Neutrophil (primary cell): ENCODE measurements around the gene RBM46.

Experiments used
- H3K27ac ChIP-seq: fragments of 200-600 bp; sonication (generic); 2 replicates; pipeline ENCODE4 v1.5.1; 2016; ENCODE audit warnings: mild to moderate bottlenecking, moderate library complexity
- H3K27me3 ChIP-seq: fragments of 200-600 bp; sonication (generic); 2 replicates; pipeline ENCODE4 v1.6.0; 2016; ENCODE audit warnings: mild to moderate bottlenecking
- H3K36me3 ChIP-seq: fragments of 200-600 bp; sonication (generic); 2 replicates; pipeline ENCODE4 v1.5.1; 2017
- H3K4me1 ChIP-seq, 2 experiments: fragments of 200-600 bp in 1 of 2; sonication (generic) in 1 of 2; 1 replicate in 1 of 2; 2 replicates in 1 of 2; pipeline versions ENCODE4 v1.5.1 to v1.6.1; 2013 to 2016; ENCODE audit warnings: low read depth in 1 of 2, low read length in 1 of 2, mild to moderate bottlenecking in 1 of 2, moderate library complexity in 1 of 2; ENCODE audit not compliant: control insufficient read depth in 1 of 2, insufficient read depth in 1 of 2
- H3K4me3 ChIP-seq, 2 experiments: fragments of 200-600 bp in 1 of 2; sonication (generic) in 1 of 2; 1 replicate in 1 of 2; 2 replicates in 1 of 2; pipeline ENCODE4 v1.5.1; 2013 to 2016; ENCODE audit warnings: low read depth in 1 of 2, low read length in 1 of 2, mild to moderate bottlenecking in 1 of 2, moderate library complexity in 1 of 2
- H3K9me3 ChIP-seq: fragments of 200-600 bp; sonication (generic); 2 replicates; pipeline ENCODE4 v1.5.1; 2016
- TF ChIP-seq, protein P1 (sequence below): fragments of 200-600 bp; sonication (generic); IDR thresholded peaks from 2 replicates; pipeline ENCODE4 v1.5.1; 2016; ENCODE audit warnings: antibody characterized with exemption

Gene RBM46

GRCh38 chr4:154744341-154744926, 36.6 kb upstream of the RBM46 start:
- H3K4me3 ChIP-seq: peak overlapping the region in 1 of 2 experiments; percentile 51
- no peak overlapping the region for H3K27ac ChIP-seq
- TF ChIP-seq, protein P1, sequence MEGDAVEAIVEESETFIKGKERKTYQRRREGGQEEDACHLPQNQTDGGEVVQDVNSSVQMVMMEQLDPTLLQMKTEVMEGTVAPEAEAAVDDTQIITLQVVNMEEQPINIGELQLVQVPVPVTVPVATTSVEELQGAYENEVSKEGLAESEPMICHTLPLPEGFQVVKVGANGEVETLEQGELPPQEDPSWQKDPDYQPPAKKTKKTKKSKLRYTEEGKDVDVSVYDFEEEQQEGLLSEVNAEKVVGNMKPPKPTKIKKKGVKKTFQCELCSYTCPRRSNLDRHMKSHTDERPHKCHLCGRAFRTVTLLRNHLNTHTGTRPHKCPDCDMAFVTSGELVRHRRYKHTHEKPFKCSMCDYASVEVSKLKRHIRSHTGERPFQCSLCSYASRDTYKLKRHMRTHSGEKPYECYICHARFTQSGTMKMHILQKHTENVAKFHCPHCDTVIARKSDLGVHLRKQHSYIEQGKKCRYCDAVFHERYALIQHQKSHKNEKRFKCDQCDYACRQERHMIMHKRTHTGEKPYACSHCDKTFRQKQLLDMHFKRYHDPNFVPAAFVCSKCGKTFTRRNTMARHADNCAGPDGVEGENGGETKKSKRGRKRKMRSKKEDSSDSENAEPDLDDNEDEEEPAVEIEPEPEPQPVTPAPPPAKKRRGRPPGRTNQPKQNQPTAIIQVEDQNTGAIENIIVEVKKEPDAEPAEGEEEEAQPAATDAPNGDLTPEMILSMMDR: no peak
- no peaks in the 10 kb centered on the region for H3K9me3 ChIP-seq
- H3K27me3 ChIP-seq: peaks cover 93% of the 10 kb centered on the region
- H3K36me3 ChIP-seq: no peaks in the 10 kb centered on the region
- peaks cover 0 to 5% of the 10 kb centered on the region in 2 experiments for H3K4me1 ChIP-seq

DNA sequence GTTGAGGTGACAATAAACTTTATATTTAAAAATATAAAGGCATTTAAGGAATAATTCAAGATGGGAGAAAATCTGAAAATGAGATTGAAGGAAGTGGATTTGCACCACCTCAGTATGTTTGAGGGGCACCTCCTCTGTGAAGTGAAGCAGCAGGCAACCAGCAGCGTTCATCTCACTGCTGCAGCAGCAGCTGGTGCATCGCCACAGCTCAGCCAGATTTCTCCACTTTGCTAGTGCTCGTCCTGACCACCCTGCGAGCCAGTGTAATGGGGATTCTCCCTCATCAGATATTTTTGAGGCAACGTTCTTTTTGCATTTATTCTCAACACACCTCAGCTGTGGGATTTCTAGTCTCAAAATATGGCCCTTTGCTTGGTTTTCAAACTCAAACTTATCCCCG, 23.4 kb upstream of the RBM46 start:
- Histone ChIP-seq H3K9me3 (no peaks in the 10 kb centered on the region), H3K36me3 (no peaks in the 10 kb centered on the region), H3K27ac (no peak overlapping the region), H3K27me3 (no peaks in the 10 kb centered on the region), H3K4me3 (no peak overlapping the region), H3K4me1 (no peaks in the 10 kb centered on the region)
- TF ChIP-seq, protein P1: no peak

DNA sequence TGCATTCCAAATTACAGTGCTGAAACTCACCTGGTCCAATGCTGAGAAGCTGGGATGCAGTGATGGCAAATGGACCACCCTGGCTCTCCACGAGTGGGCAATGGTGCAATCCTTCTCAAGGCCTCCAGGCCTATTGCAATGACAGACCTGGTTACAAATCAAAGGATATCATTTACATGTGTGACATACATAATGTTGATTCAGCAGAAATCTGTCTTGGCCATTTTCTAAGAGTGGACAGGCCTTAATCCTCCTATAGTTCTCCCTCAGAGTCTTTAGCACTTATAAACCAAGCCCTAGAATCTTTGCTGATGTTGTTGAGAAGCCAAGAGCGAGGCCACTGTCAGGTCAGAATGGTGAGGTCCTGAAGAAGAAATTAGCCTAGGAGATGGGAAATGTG, 20.2 kb upstream of the RBM46 start:
- TF ChIP-seq, protein P1: no peak
- Histone ChIP-seq H3K36me3 (no peaks in the 10 kb centered on the region), H3K4me3 (no peak overlapping the region), H3K27me3 (no peaks in the 10 kb centered on the region), H3K9me3 (no peaks in the 10 kb centered on the region), H3K4me1 (no peaks in the 10 kb centered on the region), H3K27ac (no peak overlapping the region)

GRCh38 chr4:154778264-154778663, 2.8 kb upstream of the RBM46 start:
- Histone ChIP-seq H3K4me1 (no peaks in the 10 kb centered on the region), H3K27me3 (peaks cover 33% of the 10 kb centered on the region), H3K9me3 (no peaks in the 10 kb centered on the region)

GRCh38 chr4:154779362-154779947, 1.6 kb upstream of the RBM46 start:
- no peak overlapping the region for H3K4me3 ChIP-seq
- H3K9me3 ChIP-seq: no peaks in the 10 kb centered on the region
- H3K4me1 ChIP-seq: no peaks in the 10 kb centered on the region
- H3K27me3 ChIP-seq: peaks cover 35% of the 10 kb centered on the region
- no peak overlapping the region for H3K27ac ChIP-seq
- TF ChIP-seq, protein P1: no peak
- H3K36me3 ChIP-seq: no peaks in the 10 kb centered on the region

More at GRCh38 chr4:154778264-154778663, 2.8 kb upstream of the RBM46 start:
- Histone ChIP-seq H3K36me3 (no peaks in the 10 kb centered on the region), H3K4me3 (no peak overlapping the region), H3K27ac (no peak overlapping the region)
- TF ChIP-seq, protein P1: no peak
